ENCODE measurements around the gene RPRD1B.

Gene RPRD1B

DNA sequence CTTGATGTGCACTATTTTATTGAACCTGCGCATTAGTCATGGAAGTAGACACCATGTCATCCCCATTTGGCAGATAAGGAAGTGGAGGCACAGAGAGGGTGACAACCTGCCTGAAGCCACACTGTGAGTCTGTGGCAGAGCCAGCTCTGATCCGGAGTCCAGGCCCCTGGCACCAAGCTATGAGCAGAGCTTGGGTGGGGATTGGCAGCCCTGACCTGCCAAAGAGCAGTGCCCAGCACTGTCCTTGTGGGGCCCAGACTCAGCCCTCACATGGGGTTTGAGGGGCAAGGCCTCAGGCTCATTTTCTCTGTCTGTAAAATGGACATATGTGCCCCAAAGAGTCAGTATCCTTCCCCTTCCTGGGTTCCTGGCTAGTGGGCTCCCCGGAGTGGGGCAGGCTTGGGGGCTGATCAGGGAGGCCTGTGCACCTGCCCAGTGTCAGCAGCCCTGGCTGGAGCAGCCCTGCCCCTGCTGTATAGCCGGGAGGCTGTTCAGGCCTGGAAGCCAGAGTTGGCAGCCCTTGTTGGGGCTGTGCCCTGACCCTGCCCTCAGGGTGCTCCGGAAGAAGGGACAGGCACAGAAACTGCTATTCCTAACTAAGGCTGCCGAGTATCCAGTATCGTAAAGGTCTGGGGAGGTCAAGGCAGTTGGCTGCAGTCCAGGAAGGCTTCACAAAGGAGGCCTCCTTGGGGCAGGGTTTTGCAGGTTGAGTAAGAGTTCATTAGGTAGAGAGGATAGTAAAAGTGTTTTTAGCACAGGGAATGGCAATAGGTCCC is 92.8 kb downstream of the RPRD1B start:
- no peak for DNase-seq

DNA sequence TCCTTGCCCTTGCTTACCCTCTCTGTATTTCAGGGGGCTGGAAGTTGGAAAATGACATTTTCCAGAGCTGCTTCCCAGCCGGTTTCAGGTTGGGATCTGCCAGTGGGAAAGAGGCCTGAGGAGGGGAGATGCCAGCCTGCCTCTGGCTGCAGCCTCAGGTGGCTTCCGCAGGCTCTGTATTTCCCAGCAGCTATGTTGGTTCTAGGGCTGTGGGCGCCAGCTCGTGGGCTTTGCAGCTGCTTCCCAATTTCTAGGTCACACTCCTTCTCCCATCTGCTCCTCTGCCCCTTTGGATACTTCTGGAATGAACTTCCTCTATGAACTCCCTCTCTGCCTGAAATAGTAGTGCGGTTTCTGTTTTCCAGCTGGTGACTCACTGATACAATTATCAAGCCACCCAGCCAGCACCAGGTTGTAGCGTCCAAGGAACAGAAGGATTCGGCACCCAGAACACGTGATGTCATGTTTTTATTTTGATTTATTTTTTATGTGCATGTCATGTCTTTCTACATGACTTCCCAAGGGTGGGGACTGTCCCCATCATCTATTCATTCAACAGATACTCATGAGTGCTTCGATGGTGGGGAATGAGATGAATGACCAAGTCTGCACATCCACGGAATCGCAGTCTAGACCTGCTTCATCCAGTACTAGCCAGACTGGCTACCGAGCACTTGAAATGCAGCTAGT is 93.5 kb downstream of the RPRD1B start:
- no peak for DNase-seq

DNA sequence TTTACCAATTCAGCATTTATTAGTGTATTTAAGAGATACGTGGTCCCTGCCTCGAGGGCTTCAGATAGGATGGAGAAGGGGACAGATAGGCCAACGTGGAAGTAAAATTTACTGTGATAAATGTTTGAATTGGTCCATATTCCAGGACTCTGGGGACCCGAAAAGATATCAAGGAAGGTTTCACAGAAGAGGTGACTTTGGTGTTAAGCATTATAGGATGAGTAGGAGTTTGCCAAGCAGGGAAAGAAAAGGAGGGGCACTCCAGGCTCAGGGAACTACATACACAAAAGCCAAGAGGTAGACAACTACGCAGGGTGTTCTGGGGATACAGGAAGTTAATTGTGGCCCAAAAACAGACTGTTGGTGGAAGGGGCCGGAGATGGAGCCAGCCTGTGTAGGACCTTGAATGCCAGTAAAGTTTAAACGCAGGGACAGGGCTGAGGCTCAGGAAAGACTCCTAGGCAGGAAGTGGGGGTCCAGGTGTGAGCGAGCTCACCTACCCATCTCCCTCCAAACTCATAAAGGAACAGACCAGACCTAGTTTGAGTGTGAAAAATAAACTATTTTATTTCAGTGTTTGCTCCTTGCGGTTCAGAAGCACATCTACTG is 94.5 kb downstream of the RPRD1B start:
- DNase-seq = no peak

DNA sequence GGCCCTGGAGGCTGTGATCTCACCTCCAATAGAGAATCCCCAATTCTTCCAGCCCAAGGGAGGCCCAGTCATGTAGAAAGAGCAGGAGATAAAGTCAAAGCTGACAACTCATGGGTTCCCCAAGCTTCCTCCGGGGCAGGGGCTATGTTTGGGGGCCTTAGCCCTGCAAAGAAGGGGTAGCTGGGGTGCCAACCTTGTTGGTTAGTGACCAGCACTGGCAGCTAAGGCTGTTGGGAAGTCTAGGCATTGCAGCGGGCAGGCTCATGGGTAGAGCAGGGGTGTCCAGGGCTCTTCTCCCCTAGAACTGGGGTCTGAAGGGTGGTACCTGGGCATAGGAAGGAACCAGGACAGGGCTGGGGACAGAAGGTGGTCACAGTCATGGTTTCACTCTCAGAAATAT is 95.1 kb downstream of the RPRD1B start:
- DNase-seq = no peak

DNA sequence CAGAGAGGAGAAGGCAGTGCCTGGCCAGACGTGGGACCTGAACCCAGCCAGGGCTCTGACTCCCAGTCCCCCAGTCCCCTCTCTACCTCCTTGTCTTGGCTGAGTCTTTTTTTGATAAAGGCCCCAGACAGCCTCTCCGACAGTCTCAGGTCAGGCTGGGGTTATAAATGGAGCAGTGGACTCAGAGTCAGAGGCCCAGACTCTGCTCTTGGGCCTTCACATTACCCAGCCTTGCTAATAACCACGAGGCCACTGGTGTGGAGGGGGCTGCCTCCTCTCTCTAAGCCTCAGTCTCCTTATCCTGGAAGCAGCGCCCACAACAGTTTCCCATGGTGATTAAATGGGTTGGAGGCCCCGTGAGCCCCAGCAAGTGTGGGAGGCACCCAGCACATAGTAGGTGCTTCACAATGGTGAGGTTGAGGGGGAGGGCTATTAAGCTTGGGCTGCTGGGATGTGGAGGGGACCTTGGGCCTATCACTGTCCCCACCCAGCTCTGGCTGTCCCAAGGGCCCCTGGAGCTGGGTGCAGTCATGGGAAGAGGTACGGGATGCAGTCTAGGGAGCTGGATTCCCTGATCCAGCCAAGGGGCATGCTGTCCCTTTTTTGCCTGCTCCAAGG is 95.8 kb downstream of the RPRD1B start:
- no peak for DNase-seq

DNA sequence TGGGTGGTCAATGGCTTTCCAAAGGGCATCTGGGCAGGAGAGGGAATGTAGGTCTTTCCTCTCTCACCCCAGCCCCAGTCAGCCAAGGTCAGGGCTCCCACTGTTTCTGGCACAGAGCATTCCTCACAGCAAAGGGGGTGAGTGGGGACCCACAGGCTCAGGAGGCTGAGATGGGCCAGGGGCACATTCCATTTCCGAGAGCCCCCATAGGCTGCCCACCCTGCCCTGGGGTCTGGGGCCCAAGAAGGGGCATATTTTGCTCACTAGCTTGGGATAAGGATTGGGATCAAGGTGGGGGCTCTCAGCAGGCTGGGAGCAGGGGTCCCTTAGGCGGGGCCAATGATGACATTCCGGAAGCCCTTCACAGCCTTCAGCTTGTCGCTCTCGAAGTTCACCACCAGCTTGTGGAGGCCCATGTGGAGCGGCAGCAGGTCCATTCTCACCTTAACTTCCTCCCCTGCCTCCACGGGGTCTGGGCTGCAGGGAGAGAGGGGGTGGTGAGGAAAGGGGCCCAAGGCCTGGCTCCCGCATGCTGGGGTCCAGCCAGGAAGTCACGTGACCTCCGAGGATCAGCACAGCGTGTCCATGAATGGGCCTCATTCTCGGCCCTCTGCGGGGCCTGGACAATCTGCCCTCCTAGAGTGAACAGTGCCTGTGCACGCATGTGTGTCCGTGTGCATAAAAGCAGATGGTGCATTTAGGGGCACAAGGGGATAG is 96.5 kb downstream of the RPRD1B start:
- no peak for DNase-seq

DNA sequence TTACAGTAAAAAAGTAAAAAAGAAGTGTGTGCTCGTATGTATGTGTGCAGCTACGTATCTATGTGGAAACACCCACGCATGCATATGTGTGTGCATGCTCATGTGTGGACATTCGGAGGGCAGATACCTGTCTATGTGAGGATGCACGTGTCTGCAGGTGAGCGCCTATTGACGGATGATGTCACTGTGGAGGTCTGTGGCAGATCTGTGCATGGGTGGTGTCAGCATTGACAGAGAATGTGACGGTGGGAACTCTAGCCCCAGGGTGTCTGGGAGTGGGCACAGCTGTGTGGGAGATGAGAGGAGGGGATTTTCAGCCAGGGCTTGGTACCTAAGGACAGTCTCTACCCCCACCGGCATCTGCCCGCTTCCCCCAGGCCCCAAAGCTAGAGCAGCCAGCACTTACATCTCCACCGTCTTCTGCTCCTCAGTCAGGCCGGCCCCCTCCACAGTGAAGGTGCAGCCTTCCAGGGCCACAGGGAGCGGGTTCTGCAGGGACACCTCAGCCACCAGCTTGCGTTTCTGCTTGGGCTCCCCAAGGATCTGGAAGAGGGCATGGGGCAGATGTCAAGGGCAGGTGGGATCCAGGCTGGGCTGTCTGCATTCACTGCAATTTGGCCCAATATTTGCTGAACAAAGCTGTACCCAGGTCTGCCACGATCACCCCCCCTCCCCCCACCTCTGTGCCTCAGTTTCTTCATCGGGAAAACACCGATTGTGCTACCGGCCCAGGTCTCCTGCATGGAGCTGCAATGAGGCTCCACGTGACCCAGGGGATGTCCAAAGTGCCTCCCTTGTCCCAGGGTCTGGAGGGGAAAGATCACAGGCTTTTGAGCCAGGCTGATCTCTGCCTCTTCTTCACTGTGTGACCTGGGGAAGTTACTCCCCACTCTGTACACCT is 97.4 kb downstream of the RPRD1B start:
- no peak for DNase-seq

DNA sequence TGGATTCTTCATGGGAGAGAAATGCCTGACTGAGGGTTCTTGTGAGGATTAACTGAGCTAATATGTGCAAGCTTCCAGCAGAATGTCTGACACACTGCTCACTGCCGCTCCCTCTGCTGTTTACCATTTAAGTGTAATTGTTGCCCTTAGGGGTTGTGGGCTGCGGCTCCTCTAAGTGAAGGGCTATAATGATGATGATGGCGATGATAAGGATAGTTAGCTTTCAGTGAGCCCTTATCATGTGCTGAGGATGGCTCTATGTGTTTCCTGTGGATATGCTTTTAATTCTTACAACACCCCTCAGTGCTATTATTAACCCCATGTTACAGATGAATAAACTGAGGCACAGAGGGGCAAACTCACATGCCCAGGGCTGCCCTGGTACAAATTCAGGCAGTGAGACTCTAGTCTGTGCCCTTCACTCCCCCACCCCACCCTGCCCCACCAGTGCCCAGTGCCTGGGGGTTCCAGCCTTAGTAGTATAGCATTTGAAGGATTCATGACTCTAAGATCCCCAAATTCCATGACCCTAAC is 98.1 kb downstream of the RPRD1B start:
- peak; percentile 57 for DNase-seq

DNA sequence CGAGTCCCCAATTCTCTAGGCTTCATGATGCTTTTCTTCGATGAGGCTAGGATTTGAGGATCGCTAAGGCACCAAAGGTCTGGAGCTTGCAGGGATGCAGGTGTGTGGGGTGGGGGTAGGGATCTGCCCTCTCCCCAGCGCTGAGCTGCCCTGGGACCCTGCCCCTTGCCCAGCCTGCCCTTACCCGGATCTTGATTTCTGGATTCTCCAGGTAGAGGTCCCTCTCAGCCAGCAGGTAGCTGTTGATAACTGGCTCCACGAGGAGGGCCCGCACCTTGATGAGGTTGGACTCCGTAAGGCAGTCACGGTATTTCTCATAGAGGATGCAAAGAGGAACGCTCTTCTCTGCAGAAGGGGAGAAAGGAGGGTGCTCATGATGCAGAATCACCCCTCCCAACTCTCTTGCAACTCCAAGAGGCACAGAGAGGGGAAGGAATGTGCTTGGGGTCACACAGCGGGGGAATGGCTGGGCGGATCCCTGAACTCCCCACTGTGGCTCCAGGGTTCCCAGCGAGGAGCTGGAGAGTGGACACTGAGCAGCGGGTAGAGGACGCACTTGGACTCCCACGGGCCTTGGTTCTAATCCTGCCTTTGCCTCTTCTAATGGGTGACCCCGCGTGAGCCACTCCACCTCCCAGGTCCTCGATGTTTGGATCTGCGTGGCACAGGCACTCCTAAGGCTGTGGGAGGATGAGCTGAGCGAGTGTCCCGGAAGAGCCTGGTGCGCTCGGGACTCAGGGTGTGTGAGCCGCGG is 98.8 kb downstream of the RPRD1B start:
- no peak for DNase-seq

DNA sequence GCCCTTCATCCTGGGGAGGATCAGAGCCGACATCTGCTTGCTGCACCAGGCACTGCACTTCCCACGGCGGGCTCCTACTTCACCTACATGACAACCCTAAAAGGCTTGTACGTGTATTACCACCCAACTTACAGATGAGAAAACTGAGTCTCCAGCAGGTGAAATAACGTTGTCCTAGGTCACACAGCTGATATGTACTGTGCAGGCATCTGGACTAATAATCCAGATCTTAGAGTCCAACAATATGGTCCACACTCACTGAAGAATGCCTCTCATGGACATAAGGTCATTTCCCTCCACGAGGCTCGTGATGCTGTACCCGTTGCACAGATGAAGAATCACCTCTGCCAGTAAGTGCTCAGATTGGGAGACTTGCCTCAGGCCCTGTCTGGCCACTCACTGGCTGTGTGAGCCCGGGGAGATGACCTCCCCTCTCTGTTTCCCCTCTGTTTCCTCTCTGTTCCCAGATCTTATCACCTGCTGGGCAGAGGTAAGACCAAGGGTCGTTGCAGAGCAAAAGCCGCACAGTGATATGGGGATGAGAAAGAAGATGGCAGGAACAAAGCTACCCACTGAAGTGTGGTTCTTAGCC is 99.5 kb downstream of the RPRD1B start:
- DNase-seq = no peak

DNA sequence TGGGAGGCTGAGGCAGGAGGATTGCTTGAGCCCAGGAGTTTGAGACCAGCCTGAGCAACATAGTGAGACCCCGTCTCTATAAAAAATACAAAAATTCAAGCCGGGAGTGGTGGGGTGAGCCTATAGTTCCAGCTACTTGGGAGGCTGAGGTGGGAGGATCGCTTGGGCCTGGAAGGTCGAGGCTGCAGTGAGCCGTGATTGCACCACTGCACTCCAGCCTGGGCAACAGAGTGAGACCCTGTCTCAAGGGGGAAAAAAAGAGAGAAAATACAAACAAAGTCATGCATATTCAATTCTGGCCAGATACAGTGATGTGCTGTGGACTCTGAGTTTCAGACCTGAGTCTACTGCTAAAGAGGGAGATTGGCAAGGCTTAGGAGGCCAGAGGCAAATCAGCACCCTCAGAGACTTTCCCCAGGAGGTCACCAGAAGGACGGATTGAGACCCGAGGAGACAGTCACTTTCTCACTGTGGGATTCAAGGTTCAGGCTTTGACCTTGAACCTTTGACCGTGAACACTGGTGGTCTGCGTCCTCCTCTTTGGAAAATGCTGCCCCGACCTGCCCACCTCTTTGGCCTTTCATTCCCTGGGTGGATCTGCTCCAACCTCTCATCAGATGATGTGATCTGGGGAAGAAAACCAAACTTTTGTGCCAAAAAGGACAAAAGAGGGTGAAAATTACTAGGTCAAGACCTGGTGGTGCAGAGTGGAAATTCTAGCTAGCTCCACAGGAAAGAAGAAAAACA is 100.3 kb downstream of the RPRD1B start:
- DNase-seq = no peak

DNA sequence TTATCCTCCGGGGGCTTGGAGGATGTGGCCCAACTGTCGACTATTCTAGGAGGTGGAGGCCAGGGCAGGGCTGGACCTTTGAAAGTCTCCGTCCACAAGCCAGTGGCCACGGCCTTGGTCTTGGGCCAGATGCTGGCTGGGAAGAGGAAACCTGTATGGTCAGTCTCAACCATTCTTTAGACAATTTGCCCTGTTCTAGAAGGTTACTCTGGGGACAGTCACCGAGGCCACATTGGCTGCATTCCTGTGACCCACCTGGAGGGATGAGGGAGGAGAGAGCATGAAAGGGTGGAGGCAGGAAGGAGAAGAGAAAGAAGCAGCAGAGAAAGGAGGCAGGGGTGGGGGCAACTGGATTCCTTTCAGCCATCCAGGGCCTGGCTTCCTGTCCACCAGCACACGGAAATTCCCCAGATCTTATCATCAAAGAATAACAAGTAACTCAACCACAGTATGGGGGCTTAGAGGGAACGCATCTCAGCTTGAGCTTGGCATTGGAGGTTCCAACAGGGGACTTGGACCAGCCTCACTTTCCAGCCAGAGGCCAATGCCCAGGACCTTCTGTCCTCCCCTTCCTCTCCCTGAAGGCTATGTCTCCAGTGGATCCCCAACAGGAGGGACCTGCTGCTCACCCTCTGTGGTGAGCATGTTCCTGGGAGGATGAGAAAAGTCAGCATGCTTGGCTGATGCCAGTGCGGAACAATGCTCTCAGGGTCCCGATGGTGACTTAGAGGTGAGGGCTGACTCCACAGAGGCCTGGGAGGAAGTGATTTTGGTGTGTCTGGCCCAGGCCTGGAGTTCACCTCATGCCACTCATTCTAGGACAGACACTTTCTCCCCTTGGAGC is 101.1 kb downstream of the RPRD1B start:
- peak; percentile 67 for DNase-seq

DNA sequence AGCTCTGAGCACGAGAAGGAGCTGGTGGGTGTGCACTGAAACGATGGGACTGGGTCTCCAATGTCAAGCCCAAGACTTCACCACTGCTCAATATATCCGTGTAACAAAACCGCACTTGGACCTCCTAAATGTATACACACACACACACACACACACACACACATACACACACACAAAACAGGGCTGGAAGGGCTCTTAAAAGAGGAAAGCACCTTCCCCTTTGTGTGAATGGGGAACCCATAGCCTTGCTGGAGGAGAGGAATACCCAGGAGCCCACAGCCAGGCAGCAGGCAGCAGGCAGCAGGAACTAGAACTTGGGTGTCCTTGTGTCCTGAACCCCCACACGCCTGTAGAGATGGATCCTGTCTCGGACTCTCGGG is 101.7 kb downstream of the RPRD1B start:
- DNase-seq = no peak

DNA sequence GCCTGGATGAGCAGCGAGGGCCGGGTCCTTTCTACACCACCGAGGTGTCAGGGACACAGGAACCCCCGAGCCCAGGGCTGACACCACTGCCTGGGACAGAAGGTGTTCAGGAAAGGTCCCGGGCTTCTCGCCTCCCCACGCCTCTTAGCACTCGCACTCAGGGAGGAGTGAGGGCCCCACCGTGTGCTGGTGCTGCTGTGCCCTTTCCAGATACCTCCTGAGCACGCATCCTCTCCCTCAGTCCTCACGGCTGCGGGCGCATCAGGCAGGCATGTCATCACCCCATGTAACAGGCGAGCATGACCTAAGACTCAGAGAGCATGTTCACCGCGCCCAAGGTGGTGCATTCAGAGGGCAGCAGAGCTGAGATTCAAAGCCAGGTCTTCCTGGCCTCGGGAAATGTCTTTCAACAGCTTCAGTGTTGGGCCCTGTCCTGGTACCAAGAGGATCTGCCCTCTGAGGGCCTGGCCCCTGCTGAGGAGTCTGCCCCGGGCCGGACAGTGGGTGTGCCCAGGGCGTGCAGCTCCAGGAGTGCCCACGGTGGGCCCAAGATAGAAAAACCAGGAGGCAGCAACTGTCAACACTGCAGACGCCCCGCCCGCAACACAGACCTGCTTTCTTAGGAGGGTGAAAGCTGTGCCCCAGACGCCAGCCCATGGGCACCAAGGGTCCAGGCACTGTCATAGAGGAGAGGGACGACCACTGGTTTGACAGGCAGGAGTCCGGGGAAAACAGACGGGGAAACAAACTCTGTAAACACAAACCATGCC is 102.3 kb downstream of the RPRD1B start:
- DNase-seq = no peak

DNA sequence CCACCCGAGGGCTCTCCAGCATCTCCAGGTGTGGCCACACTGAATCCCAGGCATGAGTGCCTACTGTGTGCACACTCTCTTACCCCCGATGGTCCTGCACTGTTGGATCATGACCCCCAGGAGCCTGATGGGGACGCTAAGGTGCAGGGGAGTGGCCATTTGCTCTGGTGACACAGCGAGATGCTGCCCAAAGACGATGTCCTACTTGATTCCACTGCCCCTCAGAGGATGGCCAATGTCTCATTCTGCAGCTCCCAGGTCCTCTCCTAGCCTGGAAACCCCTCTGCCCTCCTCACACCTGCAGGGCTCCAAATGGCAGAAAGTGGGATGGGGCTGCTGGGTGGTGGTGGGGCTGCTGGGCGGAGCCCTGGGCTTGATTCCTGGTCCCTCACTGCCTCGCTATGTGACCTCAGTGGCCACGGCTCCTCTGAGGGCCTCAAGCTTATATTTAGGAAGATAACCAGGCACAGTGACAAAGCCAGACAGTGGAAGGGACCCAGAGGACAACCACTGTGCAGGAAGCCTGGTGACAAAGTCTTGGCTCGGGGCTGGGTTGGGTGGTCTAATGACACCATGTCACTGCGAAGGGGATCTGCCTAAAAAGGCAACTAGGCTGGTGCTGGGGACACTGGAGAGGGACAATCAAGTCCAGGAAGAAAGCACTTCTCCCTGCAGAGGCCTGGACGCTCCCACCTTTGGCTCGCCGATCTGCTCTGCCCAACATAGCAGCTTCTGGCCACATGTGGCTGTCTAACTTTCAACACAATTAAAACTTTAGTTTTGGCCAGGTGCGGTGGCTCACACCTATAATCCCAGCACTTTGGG is 103.1 kb downstream of the RPRD1B start:
- no peak for DNase-seq

DNA sequence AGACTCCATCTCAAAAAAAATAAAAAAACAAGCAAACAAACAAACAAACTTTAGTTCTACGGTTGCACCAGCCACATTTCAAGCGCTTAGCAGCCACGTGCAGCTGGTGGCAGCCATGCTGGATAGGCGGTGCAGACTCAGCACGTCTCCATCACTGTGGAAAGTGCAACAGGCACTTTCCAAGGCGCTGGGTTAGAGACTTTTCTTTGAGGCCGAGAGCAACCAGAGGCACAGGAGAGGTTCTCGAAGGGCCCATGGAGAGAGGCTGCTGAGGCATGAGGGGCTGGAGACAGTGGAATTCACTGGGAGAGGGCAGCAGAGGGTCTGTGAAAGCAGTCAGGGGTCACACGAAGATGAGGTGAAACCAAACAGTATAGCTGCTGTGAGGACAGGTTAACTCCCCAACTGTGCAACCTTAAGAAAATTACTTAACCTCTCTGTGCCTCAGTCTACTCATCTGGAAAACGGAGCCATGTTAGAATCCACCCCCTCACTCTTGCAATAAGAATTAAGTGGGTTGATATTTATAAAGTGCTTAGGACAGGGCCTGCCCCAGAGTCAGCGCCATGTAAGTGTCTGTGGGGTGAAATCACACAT is 104.0 kb downstream of the RPRD1B start:
- no peak for DNase-seq

Data from hematopoietic multipotent progenitor cell treated with erythropoietin and hydrocortisone succinate and interleukin-3 and kit ligand, for 4 days (in vitro differentiated cells).